ENCODE measurements around the gene GOLGA8T.
"Not testable (repeated sequence)": the region's sequence is repeated elsewhere in the genome, so short reads cannot be mapped to it uniquely, and the experiment has no call there.

GRCh38 chr15:30102890-30103289 lies 32.0 kb upstream of the GOLGA8T start:
- TF ChIP-seq CTCF (conservative IDR thresholded peaks at IDR 0.05; ENCODE audit: low read depth, low read length); RFX5 (IDR thresholded peaks at IDR 0.05; ENCODE audit: low read depth, low read length); MAZ (IDR thresholded peaks at IDR 0.05; ENCODE audit: borderline replicate concordance, low read depth, low read length); POLR2A (IDR thresholded peaks at IDR 0.05; ENCODE audit: low read depth, low read length); RAD21 (IDR thresholded peaks at IDR 0.05; ENCODE audit: low read length); MXI1 (IDR thresholded peaks at IDR 0.05; ENCODE audit: borderline replicate concordance, low read depth, low read length); SMC3 (IDR thresholded peaks at IDR 0.05; ENCODE audit: low read depth, low read length); CEBPB (IDR thresholded peaks at IDR 0.05; ENCODE audit: low read depth, low read length); RCOR1 (IDR thresholded peaks at IDR 0.05; ENCODE audit: insufficient replicate concordance, low read length); USF2 (IDR thresholded peaks at IDR 0.05; ENCODE audit: low read depth, low read length); BHLHE40 (IDR thresholded peaks at IDR 0.05; ENCODE audit: low read depth, low read length); NFE2L2 (IDR thresholded peaks at IDR 0.05; ENCODE audit: low read depth, low read length): not testable (repeated sequence)
